ENCODE results near the gene TFG. TPM values are rescaled to one million over a fixed set of nuclear protein-coding genes. Genes with fewer than 3 reads are reported as not detected.

The TFG gene
- total RNA-seq, 1 donor from 2014 or later = 64.9 TPM

DNA sequence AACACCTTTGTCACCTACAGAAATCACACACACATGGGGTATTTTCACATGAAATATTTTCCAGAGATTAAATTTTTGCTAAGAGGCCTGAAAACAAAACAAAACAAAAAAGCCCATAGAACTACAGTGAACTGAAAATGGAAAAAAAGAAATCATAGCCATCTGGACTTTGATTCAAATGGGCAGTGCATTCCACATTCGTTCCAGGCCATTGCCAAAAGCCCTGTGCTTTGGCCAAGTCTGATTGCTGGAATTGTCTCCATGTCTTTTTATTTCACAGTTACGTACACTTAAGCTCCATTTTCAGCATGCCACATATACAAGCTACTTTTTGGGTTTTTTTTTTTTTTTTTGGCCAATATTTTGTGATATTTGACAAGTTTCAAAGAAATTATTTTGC, 47.1 kb downstream of the TFG start:
- no peak overlapping the region for H3K4me3 ChIP-seq
- H3K9me3 ChIP-seq = no peaks in the 10 kb centered on the region
- H3K36me3 ChIP-seq = peaks cover 12% of the 10 kb centered on the region in 2 donors
- H3K27ac ChIP-seq = peak overlapping the region; percentile 9 to 47
- peak in 1 of 2 donors; percentile 75 for DNase-seq (ENCODE audit: low spot score in 2 of 2)
- H3K27me3 ChIP-seq = no peaks in the 10 kb centered on the region
- intact Hi-C loops (cut with DNase I) = loop anchor here (10.0 kb wide), 1 partner anchor 438 kb away; no protein-coding TSS in a partner anchor
- TF ChIP-seq, protein P1, sequence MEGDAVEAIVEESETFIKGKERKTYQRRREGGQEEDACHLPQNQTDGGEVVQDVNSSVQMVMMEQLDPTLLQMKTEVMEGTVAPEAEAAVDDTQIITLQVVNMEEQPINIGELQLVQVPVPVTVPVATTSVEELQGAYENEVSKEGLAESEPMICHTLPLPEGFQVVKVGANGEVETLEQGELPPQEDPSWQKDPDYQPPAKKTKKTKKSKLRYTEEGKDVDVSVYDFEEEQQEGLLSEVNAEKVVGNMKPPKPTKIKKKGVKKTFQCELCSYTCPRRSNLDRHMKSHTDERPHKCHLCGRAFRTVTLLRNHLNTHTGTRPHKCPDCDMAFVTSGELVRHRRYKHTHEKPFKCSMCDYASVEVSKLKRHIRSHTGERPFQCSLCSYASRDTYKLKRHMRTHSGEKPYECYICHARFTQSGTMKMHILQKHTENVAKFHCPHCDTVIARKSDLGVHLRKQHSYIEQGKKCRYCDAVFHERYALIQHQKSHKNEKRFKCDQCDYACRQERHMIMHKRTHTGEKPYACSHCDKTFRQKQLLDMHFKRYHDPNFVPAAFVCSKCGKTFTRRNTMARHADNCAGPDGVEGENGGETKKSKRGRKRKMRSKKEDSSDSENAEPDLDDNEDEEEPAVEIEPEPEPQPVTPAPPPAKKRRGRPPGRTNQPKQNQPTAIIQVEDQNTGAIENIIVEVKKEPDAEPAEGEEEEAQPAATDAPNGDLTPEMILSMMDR (IDR thresholded peaks at IDR 0.05) = no peak
- peaks cover 0 to 9% of the 10 kb centered on the region in 2 donors for H3K4me1 ChIP-seq

- intact Hi-C loops (cut with DNase I) = loop anchor here (10.0 kb wide), 1 partner anchor 436 kb away; no protein-coding TSS in a partner anchor
- TF ChIP-seq, protein P1 (IDR thresholded peaks at IDR 0.05) = no peak
Measured at GRCh38 chr3:100759159-100759558, 49.9 kb downstream of the TFG start.

GRCh38 chr3:100759950-100760349, 50.7 kb downstream of the TFG start:
- TF ChIP-seq, protein P1 (IDR thresholded peaks at IDR 0.05) = no peak
- peaks cover 0 to 9% of the 10 kb centered on the region in 2 donors for H3K4me1 ChIP-seq
- no peaks in the 10 kb centered on the region for H3K9me3 ChIP-seq
- H3K27ac ChIP-seq = no peak overlapping the region
- H3K4me3 ChIP-seq = no peak overlapping the region
- H3K27me3 ChIP-seq = no peaks in the 10 kb centered on the region
- intact Hi-C loops (cut with DNase I) = loop anchor here (10.0 kb wide), 1 partner anchor 435 kb away; no protein-coding TSS in a partner anchor
- no peaks in the 10 kb centered on the region for H3K36me3 ChIP-seq
- DNase-seq (ENCODE audit: low spot score in 2 of 2) = no peak

More at GRCh38 chr3:100759159-100759558, 49.9 kb downstream of the TFG start:
- peaks cover 0 to 9% of the 10 kb centered on the region in 2 donors for H3K4me1 ChIP-seq
- H3K27me3 ChIP-seq = no peaks in the 10 kb centered on the region
- peak overlapping the region in 1 of 2 donors; percentile 16 for H3K27ac ChIP-seq
- no peak overlapping the region for H3K4me3 ChIP-seq
- no peak for DNase-seq (ENCODE audit: low spot score in 2 of 2)
- H3K9me3 ChIP-seq = no peaks in the 10 kb centered on the region
- peaks cover 0 to 3% of the 10 kb centered on the region in 2 donors for H3K36me3 ChIP-seq

DNA sequence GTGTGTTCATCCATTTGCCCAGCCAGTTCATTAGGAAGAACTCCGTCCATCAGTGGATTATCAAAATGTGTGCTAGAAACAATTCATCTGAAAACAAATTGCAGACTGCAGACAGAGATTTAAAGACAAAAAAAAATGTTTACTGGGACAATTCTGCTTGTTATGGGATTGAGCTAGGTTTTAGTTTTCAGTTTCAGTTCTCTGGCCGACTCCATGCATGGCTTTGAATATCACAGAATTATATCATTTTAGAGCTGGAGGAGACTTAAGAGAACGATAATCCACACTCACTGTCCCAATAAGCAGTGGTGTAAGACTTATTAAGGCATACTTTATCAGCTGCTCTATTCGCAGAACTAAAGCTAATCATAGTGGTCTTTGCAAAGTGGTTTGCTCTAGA, 51.1 kb downstream of the TFG start:
- H3K27ac ChIP-seq = no peak overlapping the region
- H3K36me3 ChIP-seq = no peaks in the 10 kb centered on the region
- H3K9me3 ChIP-seq = no peaks in the 10 kb centered on the region
- no peak overlapping the region for H3K4me3 ChIP-seq
- H3K27me3 ChIP-seq = no peaks in the 10 kb centered on the region
- peaks cover 0 to 9% of the 10 kb centered on the region in 2 donors for H3K4me1 ChIP-seq
- intact Hi-C loops (cut with DNase I) = no loop called here
- no peak for DNase-seq (ENCODE audit: low spot score in 2 of 2)
- TF ChIP-seq, protein P1 (IDR thresholded peaks at IDR 0.05) = no peak

DNA sequence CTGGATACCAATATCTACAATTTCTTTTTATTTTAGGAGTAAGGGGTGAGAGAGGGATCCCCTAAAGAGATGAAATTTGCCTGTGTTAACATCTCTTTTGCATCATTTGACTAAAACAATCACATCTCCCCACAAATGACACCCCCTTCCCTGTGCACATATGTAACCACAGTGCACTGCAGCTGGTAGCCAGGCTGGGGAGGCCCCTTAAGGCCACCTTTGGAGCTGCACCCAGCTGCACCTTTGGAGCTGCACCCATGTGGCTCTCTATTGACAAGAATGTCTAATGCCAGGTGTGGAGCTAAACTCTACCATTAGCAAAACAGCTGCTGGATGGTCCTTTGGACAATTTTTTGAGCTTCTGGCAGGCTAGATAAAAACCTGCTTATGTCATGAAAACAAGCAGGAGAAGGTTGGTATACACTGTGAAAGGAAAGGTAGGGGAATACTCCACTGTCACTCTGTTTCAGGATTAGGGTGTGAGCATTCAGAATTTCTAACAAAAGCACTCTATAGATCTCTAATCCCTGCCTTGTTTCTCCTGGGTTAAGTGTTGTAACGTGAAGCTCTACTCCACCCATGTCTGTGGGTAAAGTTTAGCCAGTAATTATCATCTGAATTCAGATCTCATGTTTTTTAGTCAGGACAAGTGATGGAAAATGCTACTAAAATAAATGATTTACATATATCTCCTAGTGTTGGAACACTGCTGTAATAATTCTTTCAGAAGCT, 52.1 kb downstream of the TFG start:
- no peak overlapping the region for H3K4me3 ChIP-seq
- intact Hi-C loops (cut with DNase I) = no loop called here
- H3K4me1 ChIP-seq = peaks cover 0 to 4% of the 10 kb centered on the region in 2 donors
- no peak for DNase-seq (ENCODE audit: low spot score in 2 of 2)
- no peaks in the 10 kb centered on the region for H3K36me3 ChIP-seq
- TF ChIP-seq, protein P1 (IDR thresholded peaks at IDR 0.05) = no peak
- H3K27ac ChIP-seq = no peak overlapping the region
- H3K9me3 ChIP-seq = no peaks in the 10 kb centered on the region
- no peaks in the 10 kb centered on the region for H3K27me3 ChIP-seq

All from ascending aorta (tissue), 2 donors.